Loucy (cell line): ENCODE data around the gene ZNF74.

Experiments used
- H2AFZ ChIP-seq: fragments of 200-600 bp; sonication (generic); 2 replicates; pipeline ENCODE4 v1.6.0; 2016; ENCODE audit warnings: antibody characterized with exemption, mild to moderate bottlenecking, low read length, moderate library complexity
- H3F3A ChIP-seq: fragments of 200-600 bp; 2 replicates; pipeline ENCODE4 v1.6.0; 2016; ENCODE audit warnings: antibody characterized with exemption, low read depth, mild to moderate bottlenecking
- H3K27me3 ChIP-seq: fragments of 200-600 bp; sonication (generic); 2 replicates; pipeline ENCODE4 v1.6.1; 2014; ENCODE audit warnings: low read length, mild to moderate bottlenecking; ENCODE audit not compliant: insufficient read depth, poor library complexity, severe bottlenecking
- H3K36me3 ChIP-seq: fragments of 200-600 bp; sonication (generic); 2 replicates; pipeline ENCODE4 v1.6.1; 2016; ENCODE audit warnings: low read length; ENCODE audit not compliant: insufficient read depth
- H3K4me1 ChIP-seq: fragments of 200-600 bp; sonication (generic); 2 replicates; pipeline ENCODE4 v1.5.1; 2014; ENCODE audit warnings: low read length, mild to moderate bottlenecking; ENCODE audit not compliant: insufficient read depth, poor library complexity, severe bottlenecking
- H3K4me2 ChIP-seq: fragments of 200-600 bp; sonication (generic); 2 replicates; pipeline ENCODE4 v1.6.0; 2014; ENCODE audit warnings: antibody characterized with exemption, low read length, low read depth, mild to moderate bottlenecking; ENCODE audit not compliant: poor library complexity, severe bottlenecking
- H3K4me3 ChIP-seq: fragments of 200-600 bp; sonication (generic); 2 replicates; pipeline ENCODE4 v1.5.1; 2014; ENCODE audit warnings: low read length, mild to moderate bottlenecking, mixed read lengths; ENCODE audit not compliant: poor library complexity, severe bottlenecking
- H3K79me2 ChIP-seq: fragments of 200-600 bp; sonication (generic); 2 replicates; pipeline ENCODE4 v1.6.1; 2014; ENCODE audit warnings: low read length; ENCODE audit not compliant: insufficient read depth
- H3K9ac ChIP-seq: fragments of 200-600 bp; sonication (generic); 2 replicates; pipeline ENCODE4 v1.6.0; 2014; ENCODE audit warnings: mild to moderate bottlenecking, low read depth, low read length, moderate library complexity; ENCODE audit not compliant: poor library complexity, severe bottlenecking
- H3K9me2 ChIP-seq: fragments of 200-600 bp; sonication (generic); replicated peaks from 2 replicates; pipeline ENCODE4 v1.6.1; 2016; ENCODE audit warnings: low read depth, low read length, mixed read lengths
- H3K9me3 ChIP-seq: fragments of 200-600 bp; sonication (generic); 2 replicates; pipeline ENCODE4 v1.6.1; 2014; ENCODE audit warnings: mild to moderate bottlenecking, antibody characterized with exemption, low read length, low read depth; ENCODE audit not compliant: insufficient read depth
- H4K20me1 ChIP-seq: fragments of 200-600 bp; sonication (generic); 2 replicates; pipeline ENCODE4 v1.6.0; 2014; ENCODE audit warnings: antibody characterized with exemption, low read length, mild to moderate bottlenecking; ENCODE audit not compliant: insufficient read depth, poor library complexity, severe bottlenecking
- EZH2phosphoT487 ChIP-seq: fragments of 200-600 bp; IDR thresholded peaks from 2 replicates; pipeline ENCODE4 v1.6.1; 2018; ENCODE audit warnings: antibody characterized with exemption, mild to moderate bottlenecking, moderate library complexity, borderline replicate concordance
- TF ChIP-seq, protein P1 (sequence below): fragments of 200-600 bp; sonication (generic); conservative IDR thresholded peaks from 2 replicates; pipeline ENCODE4 v1.5.1; 2014; ENCODE audit warnings: mild to moderate bottlenecking, antibody characterized with exemption, low read length

ZNF74 gene

GRCh38 chr22:20403779-20404140 lies 9.8 kb downstream of the ZNF74 start:
- H3K4me3 ChIP-seq, result no peak overlapping the region
- H3K9ac ChIP-seq, result no peak overlapping the region
- peaks cover 21% of the 10 kb centered on the region; the same call in 1 of the 2 replicates for H3K36me3 ChIP-seq
- peaks cover 10% of the 10 kb centered on the region for H3K4me1 ChIP-seq
- H4K20me1 ChIP-seq, result no peaks in the 10 kb centered on the region
- no peaks in the 10 kb centered on the region for H3F3A ChIP-seq
- no peaks in the 10 kb centered on the region for H3K9me3 ChIP-seq
- peaks cover 20% of the 10 kb centered on the region; the same call in 1 of the 2 replicates for H3K79me2 ChIP-seq
- no peak overlapping the region for H3K4me2 ChIP-seq
- TF ChIP-seq EZH2phosphoT487, result no peak
- TF ChIP-seq, protein P1, sequence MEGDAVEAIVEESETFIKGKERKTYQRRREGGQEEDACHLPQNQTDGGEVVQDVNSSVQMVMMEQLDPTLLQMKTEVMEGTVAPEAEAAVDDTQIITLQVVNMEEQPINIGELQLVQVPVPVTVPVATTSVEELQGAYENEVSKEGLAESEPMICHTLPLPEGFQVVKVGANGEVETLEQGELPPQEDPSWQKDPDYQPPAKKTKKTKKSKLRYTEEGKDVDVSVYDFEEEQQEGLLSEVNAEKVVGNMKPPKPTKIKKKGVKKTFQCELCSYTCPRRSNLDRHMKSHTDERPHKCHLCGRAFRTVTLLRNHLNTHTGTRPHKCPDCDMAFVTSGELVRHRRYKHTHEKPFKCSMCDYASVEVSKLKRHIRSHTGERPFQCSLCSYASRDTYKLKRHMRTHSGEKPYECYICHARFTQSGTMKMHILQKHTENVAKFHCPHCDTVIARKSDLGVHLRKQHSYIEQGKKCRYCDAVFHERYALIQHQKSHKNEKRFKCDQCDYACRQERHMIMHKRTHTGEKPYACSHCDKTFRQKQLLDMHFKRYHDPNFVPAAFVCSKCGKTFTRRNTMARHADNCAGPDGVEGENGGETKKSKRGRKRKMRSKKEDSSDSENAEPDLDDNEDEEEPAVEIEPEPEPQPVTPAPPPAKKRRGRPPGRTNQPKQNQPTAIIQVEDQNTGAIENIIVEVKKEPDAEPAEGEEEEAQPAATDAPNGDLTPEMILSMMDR, result no peak
- H3K27me3 ChIP-seq, result no peaks in the 10 kb centered on the region
- H3K9me2 ChIP-seq, result no peaks in the 10 kb centered on the region
- H2AFZ ChIP-seq, result no peak overlapping the region

DNA sequence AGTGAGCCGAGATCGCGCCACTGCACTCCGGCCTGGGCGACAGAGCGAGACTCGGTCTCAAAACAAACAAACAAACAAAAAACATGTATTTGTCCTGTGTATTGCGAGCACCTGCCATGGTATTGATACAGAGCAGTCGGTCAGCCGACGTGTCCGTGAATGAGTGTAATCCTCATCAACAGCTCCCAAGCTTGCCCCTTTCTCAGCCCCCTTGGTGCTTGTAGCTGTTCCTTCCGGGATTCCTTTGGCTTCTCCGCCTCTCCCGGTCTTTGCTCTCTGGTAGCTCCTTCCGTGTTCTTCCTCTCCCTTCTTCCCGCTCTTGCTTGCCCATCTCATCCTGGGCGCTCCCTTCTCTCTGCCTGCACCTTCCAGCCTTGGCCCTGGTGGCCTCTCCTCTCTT lies 10.9 kb downstream of the ZNF74 start:
- Histone ChIP-seq H3F3A (no peaks in the 10 kb centered on the region), H3K4me3 (no peak overlapping the region), H2AFZ (no peak overlapping the region), H3K27me3 (no peaks in the 10 kb centered on the region), H3K36me3 (peaks cover 21% of the 10 kb centered on the region; the same call in 1 of the 2 replicates), H3K79me2 (peaks cover 9% of the 10 kb centered on the region; the same call in 1 of the 2 replicates), H3K9ac (no peak overlapping the region), H3K9me3 (no peaks in the 10 kb centered on the region), H3K4me2 (no peak overlapping the region), H3K9me2 (no peaks in the 10 kb centered on the region), H4K20me1 (no peaks in the 10 kb centered on the region), H3K4me1 (peaks cover 7% of the 10 kb centered on the region)
- no peak for TF ChIP-seq EZH2phosphoT487
- TF ChIP-seq, protein P1, result no peak

GRCh38 chr22:20405291-20405930 lies 11.5 kb downstream of the ZNF74 start:
- Histone ChIP-seq H3K4me2 (no peak overlapping the region), H3K9me2 (no peaks in the 10 kb centered on the region), H4K20me1 (no peaks in the 10 kb centered on the region), H3K4me1 (peaks cover 7% of the 10 kb centered on the region), H3K9ac (no peak overlapping the region), H3K36me3 (peaks cover 21% of the 10 kb centered on the region; the same call in 1 of the 2 replicates), H3K9me3 (no peaks in the 10 kb centered on the region), H3K27me3 (no peaks in the 10 kb centered on the region), H3K79me2 (peaks cover 4% of the 10 kb centered on the region; the same call in 1 of the 2 replicates), H3F3A (no peaks in the 10 kb centered on the region), H3K4me3 (no peak overlapping the region), H2AFZ (no peak overlapping the region)
- no peak for TF ChIP-seq EZH2phosphoT487
- TF ChIP-seq, protein P1, result no peak
